Measurements from ENCODE around the gene C10orf143.

- TF ChIP-seq, protein P1, sequence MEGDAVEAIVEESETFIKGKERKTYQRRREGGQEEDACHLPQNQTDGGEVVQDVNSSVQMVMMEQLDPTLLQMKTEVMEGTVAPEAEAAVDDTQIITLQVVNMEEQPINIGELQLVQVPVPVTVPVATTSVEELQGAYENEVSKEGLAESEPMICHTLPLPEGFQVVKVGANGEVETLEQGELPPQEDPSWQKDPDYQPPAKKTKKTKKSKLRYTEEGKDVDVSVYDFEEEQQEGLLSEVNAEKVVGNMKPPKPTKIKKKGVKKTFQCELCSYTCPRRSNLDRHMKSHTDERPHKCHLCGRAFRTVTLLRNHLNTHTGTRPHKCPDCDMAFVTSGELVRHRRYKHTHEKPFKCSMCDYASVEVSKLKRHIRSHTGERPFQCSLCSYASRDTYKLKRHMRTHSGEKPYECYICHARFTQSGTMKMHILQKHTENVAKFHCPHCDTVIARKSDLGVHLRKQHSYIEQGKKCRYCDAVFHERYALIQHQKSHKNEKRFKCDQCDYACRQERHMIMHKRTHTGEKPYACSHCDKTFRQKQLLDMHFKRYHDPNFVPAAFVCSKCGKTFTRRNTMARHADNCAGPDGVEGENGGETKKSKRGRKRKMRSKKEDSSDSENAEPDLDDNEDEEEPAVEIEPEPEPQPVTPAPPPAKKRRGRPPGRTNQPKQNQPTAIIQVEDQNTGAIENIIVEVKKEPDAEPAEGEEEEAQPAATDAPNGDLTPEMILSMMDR (tag by site-specific recombination; IDR thresholded peaks at IDR 0.05) = no peak
- TF ChIP-seq BCL11B (tag by site-specific recombination; IDR thresholded peaks at IDR 0.05; ENCODE audit: low read depth) = no peak
These were observed 17.6 kb upstream of the C10orf143 start for GRCh38 chr10:130128062-130128781.

Measured in HEK293 (cell line).